MM.1S (cell line): ENCODE data around the gene TPSD1.

Experiments
- DNase-seq: peaks from one replicate; pipeline ENCODE4 v3.0.0-alpha.2; 2015
- H2AFZ ChIP-seq: fragments of 300-600 bp; sonication (generic); 2 replicates; pipeline ENCODE4 v1.6.0; 2016; ENCODE audit warnings: antibody characterized with exemption, low read length
- H3F3A ChIP-seq: fragments of 300-600 bp; sonication (generic); 2 replicates; pipeline ENCODE4 v1.6.1; 2016; ENCODE audit warnings: mild to moderate bottlenecking, antibody characterized with exemption, low read length, moderate library complexity, mixed read lengths; ENCODE audit not compliant: insufficient read depth
- H3K27ac ChIP-seq: fragments of 300-600 bp; sonication (generic); 2 replicates; pipeline ENCODE4 v1.5.1; 2016; ENCODE audit warnings: mild to moderate bottlenecking, low read length
- H3K27me3 ChIP-seq: fragments of 300-600 bp; sonication (generic); replicated peaks from 2 replicates; pipeline ENCODE4 v1.6.0; 2016; ENCODE audit warnings: low read length; ENCODE audit not compliant: insufficient read depth
- H3K36me3 ChIP-seq: fragments of 300-600 bp; sonication (generic); replicated peaks from 2 replicates; pipeline ENCODE4 v1.6.1; 2016; ENCODE audit warnings: mild to moderate bottlenecking, low read length, mixed read lengths; ENCODE audit not compliant: insufficient read depth
- H3K4me1 ChIP-seq: fragments of 300-600 bp; sonication (generic); 2 replicates; pipeline ENCODE4 v1.6.1; 2016; ENCODE audit warnings: low read length, mixed read lengths
- H3K4me2 ChIP-seq: fragments of 300-600 bp; sonication (generic); 2 replicates; pipeline ENCODE4 v1.6.0; 2016; ENCODE audit warnings: low read depth, low read length
- H3K4me3 ChIP-seq: fragments of 300-600 bp; sonication (generic); 2 replicates; pipeline ENCODE4 v1.5.1; 2016; ENCODE audit warnings: low read length, mixed read lengths
- H3K79me2 ChIP-seq: fragments of 300-600 bp; sonication (generic); 2 replicates; pipeline ENCODE4 v1.6.1; 2016; ENCODE audit warnings: mixed run types, low read length, mixed read lengths
- H3K9ac ChIP-seq: fragments of 300-600 bp; sonication (generic); 2 replicates; pipeline ENCODE4 v1.6.1; 2016; ENCODE audit warnings: low read length, mixed read lengths
- H3K9me2 ChIP-seq: fragments of 300-600 bp; sonication (generic); replicated peaks from 2 replicates; pipeline ENCODE4 v1.6.1; 2016; ENCODE audit warnings: mild to moderate bottlenecking, low read length, mixed read lengths; ENCODE audit not compliant: insufficient read depth
- H3K9me3 ChIP-seq: fragments of 300-600 bp; sonication (generic); replicated peaks from 2 replicates; pipeline ENCODE4 v1.6.1; 2016; ENCODE audit warnings: mild to moderate bottlenecking, low read length, mixed read lengths; ENCODE audit not compliant: insufficient read depth
- H4K20me1 ChIP-seq: fragments of 300-600 bp; sonication (generic); 2 replicates; pipeline ENCODE4 v1.6.1; 2016; ENCODE audit warnings: mild to moderate bottlenecking, low read length, moderate library complexity, mixed read lengths; ENCODE audit not compliant: insufficient read depth
- CTCF ChIP-seq: fragments of 300-600 bp; sonication (generic); IDR thresholded peaks from 2 replicates; pipeline ENCODE4 v1.5.1; 2016; ENCODE audit warnings: antibody characterized with exemption, low read length, mixed read lengths
- EZH2 ChIP-seq: fragments of 300-600 bp; sonication (generic); optimal IDR thresholded peaks from 2 replicates; pipeline ENCODE3; 2017; ENCODE audit warnings: low read depth, mild to moderate bottlenecking, antibody characterized with exemption, low read length, mixed read lengths
- EZH2phosphoT487 ChIP-seq: fragments of 300-600 bp; sonication (generic); IDR thresholded peaks from 2 replicates; pipeline ENCODE4 v1.6.1; 2018; ENCODE audit warnings: antibody characterized with exemption, low read length

The TPSD1 gene

GRCh38 chr16:1308036-1308976 lies 52.4 kb downstream of the TPSD1 start:
- no peaks in the 10 kb centered on the region; the same call in 1 of the 2 replicates for H3F3A ChIP-seq
- no peaks in the 10 kb centered on the region for H3K9me2 ChIP-seq
- H3K27ac ChIP-seq = peak overlapping the region; percentile 94; the same call in 1 of the 2 replicates
- peaks cover 35% of the 10 kb centered on the region for H3K79me2 ChIP-seq
- DNase-seq = no peak
- peaks cover 31% of the 10 kb centered on the region for H4K20me1 ChIP-seq
- no peaks in the 10 kb centered on the region for H3K9me3 ChIP-seq
- H3K27me3 ChIP-seq = no peaks in the 10 kb centered on the region
- H3K9ac ChIP-seq = peak overlapping the region; percentile 98
- peaks cover 13% of the 10 kb centered on the region for H3K4me1 ChIP-seq
- peak overlapping the region; percentile 45; the same call in 1 of the 2 replicates for H3K4me2 ChIP-seq
- TF ChIP-seq EZH2phosphoT487 (no peak), EZH2 (no peak), CTCF (no peak)
- H3K4me3 ChIP-seq = peak overlapping the region; percentile 64
- H2AFZ ChIP-seq = peak overlapping the region; percentile 58; the same call in 1 of the 2 replicates
- H3K36me3 ChIP-seq = no peaks in the 10 kb centered on the region
